GM18951 (cell line): ENCODE results near the gene UCP2.

Experiments
- POLR2A ChIP-seq: IDR thresholded peaks from 4 replicates; pipeline ENCODE4 v1.6.1; 2011; ENCODE audit warnings: mild to moderate bottlenecking; ENCODE audit not compliant: insufficient read length, insufficient read depth; ENCODE audit errors: extremely low read depth
- in situ Hi-C: fragments of 300-500 bp; cut with MboI; formaldehyde crosslinking; loops from one replicate; pipeline ENCODE4 v1.12.0; 2022; ENCODE audit warnings: low sequenced_read_pairs, mixed read lengths, inconsistent platforms; ENCODE audit not compliant: unreplicated experiment

The UCP2 gene

DNA sequence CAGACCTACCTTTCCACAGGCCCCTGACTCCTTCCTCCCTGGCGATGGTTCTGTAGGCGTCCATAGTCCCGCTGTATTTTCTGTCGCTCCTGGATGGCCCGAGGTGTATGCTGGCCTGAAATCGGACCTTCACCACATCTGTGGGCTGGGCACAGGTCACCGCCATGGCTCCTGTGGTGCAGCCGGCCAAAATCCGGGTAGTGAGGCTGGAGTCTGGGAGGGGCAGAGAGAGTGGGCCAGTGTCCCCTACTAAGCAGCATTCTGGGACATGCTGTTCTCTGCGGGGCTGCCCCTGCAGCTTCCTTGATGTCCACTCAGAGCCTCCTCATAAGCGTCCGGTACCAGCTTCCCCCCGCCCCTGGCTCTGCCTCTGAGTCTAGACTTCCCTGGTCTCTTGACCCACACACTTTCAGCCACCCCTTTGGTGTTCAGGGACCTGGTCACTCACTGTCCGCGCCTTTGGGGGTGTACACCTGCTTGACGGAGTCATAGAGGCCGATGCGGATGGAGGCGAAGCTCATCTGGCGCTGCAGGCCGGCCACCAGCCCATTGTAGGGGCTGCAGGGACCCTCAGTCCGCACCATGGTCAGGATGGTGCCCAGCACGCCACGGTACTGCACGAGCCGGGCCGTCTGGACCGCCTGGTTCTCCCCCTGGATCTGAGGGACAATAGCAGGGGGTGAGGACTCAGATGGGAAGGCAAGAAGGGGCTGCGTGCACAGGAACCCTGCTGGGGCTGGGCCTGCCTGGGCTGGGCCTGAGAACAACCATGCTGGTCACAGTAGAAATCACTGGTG is 23.3 kb upstream of the UCP2 start:
- in situ Hi-C loops = no loop called here
- no peak for TF ChIP-seq POLR2A

DNA sequence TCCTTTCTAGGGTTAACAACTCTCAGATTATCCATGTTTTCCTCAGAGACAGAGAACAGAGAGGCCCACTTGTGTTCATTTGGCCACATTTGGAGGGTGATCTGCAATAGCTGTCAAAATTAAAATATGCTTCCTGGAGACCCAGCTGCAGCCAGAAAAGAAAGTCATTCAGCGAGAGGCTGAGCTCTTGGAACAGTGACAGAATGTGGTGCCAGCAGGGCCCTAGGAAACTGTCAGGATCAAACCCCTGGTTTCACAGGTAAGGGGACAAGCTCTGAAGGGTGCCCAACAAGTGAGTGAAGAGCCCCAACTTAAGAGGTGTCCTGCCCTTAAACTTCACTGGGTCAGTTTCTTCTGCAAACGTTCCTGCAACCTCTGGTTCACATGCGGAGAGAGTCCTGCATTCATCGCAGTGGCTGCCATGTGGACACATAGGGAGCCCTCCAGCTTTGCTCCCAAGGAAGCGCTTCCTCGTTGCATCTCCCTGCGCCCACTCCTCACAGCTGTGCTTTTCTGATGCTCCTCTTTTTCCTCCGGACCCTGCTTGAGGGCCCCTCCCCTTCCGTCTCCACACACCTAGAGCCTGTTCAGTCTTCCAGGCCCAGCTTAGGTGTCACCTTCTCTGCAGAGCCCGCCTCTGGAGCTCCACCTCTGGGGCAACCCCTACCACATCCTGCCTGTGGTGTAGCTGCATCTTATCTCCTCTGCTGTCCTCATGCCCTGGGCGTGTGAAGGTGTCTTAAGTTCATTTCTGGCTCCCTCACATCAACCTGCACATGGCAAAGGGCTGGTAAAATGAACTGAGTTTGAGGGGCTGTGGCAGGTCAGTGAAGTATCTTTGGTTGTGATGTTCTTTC is 22.3 kb upstream of the UCP2 start:
- in situ Hi-C loops = no loop called here
- TF ChIP-seq POLR2A = no peak

DNA sequence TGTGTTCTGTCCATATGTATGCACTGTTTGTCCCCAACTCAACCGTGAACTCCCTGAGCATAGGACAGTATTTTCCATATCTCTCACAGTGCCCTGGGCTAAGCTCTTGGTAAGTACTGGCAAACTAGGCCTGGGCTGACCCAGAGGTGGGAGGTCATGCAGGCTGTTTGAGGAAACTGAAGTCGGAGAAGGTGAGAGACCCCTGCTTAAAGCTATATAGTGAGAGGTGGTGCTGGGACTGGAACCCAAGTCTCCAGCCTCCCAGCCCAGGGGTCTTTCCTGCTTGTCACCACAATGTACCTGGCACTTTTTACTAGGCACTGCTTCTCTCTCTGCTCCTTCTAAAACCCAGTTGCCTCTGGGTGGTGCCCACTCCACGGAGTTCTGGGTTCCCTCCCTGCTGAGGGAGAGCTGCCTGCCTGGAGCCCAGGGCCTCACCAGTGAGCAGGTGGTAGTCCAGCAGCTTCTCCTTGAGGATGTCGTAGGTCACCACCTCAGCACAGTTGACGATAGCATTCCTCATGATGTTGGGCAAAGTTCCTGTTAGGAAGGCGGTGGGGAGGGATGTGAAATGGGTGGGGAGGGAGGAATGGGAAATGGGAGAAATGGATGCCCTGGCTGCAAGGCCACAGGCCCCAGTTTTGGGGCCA is 21.5 kb upstream of the UCP2 start:
- in situ Hi-C loops = no loop called here
- TF ChIP-seq POLR2A = no peak

DNA sequence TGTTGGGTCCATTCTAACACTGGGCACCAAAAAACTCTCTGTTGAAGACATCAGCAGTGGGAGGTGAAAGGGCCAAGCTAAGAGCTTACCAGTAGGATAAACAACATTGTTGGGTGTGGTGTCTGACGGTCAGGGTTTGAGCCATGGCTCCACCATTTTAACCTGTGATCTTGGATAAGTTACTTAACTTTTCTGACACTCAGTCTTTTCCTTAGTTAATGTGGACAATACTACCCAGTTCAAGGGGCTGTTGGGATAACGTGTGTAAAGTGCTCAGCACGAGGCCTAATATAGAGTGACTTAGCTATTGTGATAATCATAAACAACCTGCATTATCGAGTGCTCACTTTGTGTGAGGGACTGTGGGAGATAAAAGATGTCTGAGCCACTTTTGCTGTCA is 20.2 kb upstream of the UCP2 start:
- no peak for TF ChIP-seq POLR2A
- in situ Hi-C loops = no loop called here

DNA sequence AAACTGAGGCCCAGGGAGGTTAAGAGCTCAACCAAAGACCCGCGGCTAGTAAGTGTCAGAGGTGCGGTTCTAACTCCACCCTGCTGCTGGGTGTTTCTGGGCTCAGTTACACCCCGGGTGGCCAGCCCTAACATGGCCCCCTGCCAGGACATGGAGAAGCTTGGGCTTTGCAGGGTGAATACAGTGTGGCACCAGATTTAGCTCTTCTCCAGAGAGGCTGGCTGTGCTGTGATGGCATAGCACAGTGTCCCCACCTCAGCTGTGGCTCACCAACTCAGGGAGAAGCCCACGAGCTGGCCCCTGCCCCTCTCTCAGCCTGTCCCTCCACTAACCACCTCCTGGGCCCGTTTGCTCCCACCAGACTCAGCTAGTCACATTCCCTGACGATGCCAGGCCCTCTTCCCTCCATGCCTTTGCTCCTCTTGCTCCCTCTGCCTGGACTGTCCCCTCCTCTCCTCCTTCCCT is 19.2 kb upstream of the UCP2 start:
- in situ Hi-C loops = no loop called here
- no peak for TF ChIP-seq POLR2A

DNA sequence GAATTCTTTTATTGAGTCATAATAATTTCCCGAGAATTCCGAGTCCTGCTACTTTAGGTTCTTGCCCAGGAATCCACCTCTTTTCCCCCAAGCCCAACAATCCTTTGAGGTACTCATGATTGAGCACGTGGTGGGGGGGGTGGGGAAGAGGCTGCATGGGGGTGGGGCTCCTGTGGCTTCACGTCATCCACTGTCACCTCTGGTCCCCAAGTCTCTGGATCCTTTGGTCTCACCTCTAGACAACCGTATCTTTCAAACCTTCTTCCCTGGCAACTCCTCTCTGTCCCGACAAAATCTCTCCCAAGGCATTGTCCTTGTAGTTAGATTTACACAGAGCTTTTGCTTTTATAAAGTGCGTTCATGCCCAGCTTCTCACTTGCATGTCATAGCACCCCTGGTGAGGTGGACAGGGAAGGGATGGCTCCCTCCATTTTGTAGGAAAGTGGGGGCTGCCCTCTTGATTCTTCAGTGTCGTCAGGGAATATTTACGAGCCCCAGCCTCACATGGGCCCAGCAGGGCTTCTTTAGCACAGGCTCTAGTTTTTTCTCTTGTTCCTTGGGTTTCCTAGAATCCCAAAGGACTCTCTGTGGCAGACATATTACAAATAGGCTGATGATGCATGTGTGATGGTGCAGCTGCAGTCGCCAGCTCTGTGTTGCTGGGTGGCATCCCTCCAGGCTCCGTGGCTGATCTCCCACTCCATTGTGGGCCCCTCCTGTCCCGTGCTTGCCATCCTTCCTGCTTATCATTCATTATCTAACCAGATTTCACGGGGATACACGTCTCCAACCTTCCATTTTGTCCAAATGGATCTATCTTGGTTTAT is 17.9 kb upstream of the UCP2 start:
- no peak for TF ChIP-seq POLR2A
- in situ Hi-C loops = no loop called here

DNA sequence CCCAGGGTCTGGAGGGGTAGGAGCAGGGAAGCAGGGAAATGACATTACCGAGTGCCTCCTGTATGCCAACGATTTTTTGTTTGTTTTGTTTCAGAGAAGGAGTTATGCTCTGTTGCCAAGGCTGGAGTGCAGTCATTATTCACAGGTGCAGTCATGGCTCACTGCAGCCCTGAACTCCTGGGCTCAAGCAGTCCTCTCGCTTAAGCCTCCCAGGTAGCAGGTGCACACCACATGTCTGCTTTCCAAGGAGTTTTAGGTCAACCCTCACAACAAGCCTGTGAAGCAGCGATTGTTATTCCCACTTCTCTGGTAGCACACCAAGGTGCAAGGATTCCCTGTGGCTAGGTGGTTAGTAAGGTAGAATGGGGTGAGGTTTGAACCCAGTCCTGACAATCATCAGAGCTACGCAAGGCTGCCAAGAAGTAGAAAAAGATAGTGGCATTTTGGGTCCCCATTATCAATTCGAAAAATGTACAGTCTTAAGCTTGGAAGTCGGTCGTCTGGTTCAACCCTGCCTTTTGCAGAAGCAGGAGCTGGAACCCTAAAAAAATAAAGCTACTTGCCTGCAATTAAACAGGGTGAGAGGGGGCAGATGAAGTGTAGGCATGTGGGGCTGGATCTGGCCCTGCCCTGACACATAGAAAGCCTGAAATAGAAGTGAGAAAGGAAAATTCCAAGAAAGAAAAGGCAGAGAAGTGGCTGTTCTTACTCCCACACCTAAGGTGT is 17.1 kb upstream of the UCP2 start:
- TF ChIP-seq POLR2A = no peak
- in situ Hi-C loops = no loop called here

DNA sequence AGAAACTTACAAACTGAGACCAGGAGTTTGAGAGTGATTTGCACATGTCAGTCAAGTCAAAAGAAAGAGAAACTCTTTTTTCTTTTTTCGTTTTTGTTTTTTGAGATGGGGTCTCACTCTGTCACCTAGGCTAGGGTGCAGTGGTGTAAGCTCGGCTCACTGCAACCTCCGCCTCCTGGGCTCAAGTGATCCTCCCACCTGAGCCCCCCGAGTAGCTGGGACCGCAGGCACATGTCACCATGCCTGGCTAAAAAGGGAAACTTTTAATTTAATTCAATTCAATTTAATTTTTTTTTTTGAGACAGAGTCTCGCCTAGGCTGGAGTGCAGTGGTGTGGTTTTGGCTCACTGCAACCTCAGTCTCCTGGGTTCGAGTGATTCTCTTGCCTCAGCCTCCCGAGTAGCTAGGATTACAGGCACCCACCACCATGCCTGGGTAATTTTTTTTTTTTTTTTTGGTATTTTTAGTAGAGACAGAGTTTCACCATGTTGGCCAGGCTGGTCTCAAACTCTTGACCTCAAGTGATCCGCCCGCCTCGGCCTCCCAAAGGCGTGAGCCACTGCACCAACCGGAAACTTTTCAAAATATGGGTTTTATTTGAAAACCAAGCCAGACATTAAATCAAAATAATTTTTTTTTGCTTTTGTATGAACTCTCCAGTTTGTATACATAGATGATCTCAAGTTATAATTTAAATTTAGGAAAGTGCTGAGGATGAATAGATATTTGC is 16.4 kb upstream of the UCP2 start:
- in situ Hi-C loops = no loop called here
- no peak for TF ChIP-seq POLR2A

DNA sequence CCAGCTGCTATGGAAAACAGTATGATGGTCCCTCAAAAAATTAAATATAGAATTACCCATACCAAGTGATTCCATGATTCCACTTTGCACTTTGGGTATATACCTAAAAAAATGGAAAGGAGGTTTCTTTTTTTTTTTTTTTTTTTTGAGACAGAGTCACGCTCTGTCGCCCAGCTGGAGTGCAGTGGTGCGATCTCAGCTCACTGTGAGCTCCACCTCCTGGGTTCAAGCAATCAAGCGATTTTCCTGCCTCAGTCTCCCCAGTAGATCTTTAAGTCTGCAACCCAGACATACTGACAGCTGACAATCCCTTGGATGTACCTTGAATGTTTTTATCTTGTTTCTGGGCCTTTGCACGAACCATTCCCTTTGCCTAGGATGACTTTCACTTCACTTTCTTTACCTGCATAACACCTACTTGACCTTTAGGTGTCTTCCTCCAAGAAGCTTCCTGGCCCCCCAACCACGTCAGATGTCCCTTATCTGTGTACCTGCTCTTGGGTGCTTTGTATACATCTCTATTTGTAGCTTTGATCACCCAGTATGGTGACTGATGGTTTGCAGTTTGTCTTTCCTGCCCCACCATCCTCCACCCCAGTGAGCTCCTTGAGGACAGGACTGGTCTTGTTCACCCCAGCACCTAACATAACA is 14.6 kb upstream of the UCP2 start:
- in situ Hi-C loops = no loop called here
- no peak for TF ChIP-seq POLR2A

DNA sequence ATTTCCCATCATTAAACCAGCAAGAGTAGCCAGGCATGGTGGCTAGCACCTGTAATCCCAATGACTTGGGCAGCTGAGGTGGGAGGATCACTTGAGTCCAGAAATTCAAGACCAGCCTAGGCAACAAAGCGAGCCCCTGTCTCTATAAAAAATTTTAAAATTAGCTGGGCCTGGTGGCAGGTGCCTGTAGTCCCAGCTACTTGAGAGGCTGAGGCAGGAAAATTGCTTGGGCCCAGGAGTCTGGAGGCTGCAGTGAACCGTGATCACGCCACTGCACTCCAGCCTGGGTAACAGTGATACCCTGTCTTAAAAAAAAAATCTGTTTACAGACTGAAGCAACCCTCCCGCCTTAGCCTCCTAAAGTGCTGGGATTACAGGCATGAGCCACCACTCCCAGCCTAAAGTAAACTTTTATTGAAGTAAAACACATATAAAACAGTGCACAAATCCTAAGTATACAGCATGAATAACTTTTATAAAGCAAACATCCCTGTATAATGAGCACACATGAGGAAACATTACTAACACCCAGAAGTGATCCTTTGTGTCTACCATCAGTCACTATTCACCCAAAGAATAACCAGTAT is 13.6 kb upstream of the UCP2 start:
- in situ Hi-C loops = no loop called here
- TF ChIP-seq POLR2A = no peak

DNA sequence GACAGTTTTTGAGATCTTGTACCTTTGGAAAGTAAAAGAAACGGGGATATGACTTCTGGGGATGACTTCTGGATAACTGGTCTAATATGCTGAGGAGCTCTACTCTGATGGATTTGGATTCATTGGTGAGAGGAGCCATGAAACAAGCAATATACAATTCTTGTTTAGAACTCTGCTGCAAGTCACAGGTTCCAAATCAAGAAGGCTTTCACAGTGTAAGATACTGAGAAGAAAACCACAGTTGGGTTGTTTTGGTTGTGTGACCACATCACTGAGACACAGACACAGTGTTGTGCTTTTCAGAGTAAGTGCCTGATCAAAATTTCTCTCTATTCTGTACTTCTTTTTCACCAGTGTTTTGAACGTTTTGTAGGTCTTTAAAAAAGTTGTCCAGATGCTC is 13.1 kb upstream of the UCP2 start:
- TF ChIP-seq POLR2A = no peak
- in situ Hi-C loops = no loop called here
